HG02943 (cell line): ENCODE results near the gene GPR150.

Experiments used
- ATAC-seq: cut with Tn5 transposase; IDR thresholded peaks from one replicate; pipeline ENCODE4 v1.9.1; 2021; ENCODE audit warnings: mild to moderate bottlenecking, low read depth, moderate library complexity; ENCODE audit not compliant: unreplicated experiment

Gene GPR150

DNA sequence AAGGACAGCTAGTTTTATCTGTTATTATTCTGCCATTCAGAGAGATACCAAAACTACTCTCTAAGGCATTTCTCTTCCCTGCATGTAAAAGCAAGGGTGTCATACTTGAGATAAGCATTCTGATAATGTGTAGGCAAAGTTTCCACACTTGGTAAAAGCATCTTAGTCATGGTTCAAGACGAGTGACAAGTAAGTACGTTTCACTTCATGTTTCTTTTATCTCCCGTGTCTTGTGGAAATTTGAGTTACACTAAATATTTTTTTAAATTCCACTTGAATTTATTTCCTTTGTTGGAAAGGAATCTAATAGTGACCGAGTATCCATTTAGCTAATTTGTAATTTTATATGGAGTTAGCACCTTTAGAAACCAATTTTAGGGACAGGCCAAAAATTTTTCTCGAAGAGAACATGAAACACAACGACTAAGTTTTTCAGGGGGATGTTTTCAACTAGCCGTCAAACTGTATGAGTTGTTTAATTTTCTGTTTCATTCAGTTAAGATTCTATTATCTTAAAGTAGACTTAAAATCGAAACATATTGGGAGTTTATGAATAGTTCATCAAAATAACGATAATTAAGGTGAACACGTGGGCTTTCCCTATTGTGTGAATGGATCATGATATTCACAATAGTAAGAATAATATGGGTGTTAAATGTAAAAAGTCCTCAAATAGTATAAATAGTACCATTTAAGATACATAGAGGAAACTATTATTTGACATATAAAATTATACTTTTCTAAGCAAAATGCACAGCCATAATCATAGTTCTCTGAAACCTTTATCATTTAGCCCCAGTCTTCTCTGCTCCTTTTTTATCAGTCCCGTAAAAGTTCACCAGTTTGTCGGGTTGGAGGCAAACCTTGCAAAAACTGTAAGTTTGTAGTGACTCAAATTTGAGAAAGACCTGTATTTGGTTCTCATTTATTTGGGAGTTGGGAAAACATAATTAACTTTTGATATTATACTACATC, 28.3 kb downstream of the GPR150 start:
- no peak for ATAC-seq

DNA sequence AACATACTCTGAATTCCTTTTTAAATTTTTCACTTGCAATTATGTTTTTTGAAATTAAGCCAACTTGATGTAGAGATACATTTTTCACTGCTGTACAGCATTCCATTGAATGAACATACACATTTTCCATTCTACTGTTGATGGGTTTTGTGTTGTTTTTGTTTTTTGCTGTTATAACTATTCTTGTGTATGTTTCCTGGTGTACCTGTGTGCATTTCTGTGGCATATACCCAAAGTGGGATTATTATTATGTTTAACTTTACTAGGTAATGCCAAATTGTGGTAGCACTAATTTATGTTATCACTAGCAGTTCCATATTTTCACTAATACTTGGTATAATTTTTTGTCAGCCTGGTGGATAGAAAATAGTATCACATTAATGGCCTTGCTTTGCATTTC, 29.4 kb downstream of the GPR150 start:
- no peak for ATAC-seq

GRCh38 chr5:95649842-95650620, 30.1 kb downstream of the GPR150 start:
- ATAC-seq: no peak

DNA sequence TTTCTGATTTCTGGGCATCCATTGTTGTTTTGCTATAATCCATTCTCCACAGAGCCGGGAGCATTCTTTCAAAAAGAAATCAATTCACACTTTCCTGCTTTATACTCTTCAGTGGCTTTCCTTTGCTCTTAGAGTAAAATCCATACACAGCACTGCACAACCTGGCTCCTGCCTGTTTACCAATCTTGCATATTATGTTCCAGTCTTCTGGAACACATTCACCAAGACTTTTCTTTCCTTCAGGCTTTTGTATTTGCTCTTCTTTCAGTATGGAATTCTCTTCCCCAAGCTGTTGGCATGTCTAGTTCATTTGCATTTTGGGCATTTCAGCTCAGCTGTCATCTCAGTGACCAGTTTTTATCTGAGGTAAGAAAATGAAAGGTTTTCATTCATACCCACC, 33.0 kb downstream of the GPR150 start:
- no peak for ATAC-seq

GRCh38 chr5:95654196-95654595, 34.3 kb downstream of the GPR150 start:
- ATAC-seq: no peak

DNA sequence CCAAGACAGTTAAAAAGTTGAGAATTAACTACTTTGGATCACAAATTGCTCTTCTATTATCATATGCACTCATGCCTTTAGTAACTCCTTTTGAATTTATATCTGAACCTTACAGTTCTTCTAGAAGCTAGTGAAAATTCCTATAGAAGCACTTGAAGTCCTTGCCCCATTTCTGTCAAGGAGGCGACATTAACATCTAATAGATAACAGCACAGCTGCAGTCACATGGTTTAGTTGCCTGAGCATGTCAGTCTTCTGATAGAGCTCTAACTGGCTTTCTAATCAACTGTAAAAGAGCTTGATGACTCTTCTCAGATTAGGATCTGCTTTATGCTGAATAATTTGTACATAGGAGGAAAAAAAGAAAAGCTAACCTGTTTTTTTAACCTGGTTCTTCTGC, 35.7 kb downstream of the GPR150 start:
- ATAC-seq: no peak

DNA sequence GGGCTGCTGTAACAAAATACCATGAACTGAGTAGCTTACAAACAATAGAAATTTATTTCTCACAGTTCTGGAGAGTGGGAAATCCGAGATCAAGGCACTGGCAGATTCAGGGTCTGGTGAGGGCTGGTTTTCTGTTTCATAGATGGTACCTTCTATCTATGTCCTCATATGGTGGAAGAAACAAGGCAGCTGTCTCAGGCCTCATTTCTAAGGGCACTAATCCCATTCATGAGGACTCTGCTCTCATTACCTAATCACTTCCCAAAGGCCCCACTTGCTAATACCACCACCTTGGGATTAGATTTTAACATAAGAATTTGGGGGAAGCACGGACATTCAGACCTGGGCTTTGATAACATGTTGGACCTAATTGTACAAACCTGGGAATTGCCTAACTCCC, 40.2 kb downstream of the GPR150 start:
- ATAC-seq: no peak

GRCh38 chr5:95662946-95663345, 43.1 kb downstream of the GPR150 start:
- ATAC-seq: no peak

- no peak for ATAC-seq
Measured at GRCh38 chr5:95664204-95664786, 44.4 kb downstream of the GPR150 start.

GRCh38 chr5:95667061-95667618, 47.3 kb downstream of the GPR150 start:
- no peak for ATAC-seq

DNA sequence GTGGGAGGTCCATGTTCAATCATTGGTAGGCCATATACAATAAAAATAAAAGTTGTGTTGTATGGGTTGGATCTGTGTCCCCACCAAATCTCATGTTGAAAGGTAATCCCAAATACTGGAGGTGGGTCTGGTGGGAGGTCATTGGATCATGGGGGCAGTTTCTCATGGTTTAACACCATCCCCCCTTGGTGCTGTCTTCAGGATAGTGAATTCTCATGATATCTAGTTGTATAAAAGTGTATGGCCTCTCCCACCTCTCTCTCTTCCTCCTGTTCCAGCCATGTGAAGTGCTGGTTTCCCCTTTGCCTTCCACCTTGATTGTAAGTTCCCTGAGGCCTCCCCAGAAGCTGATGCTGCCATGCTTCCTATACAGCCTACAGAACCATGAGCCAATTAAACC, 47.8 kb downstream of the GPR150 start:
- ATAC-seq: no peak

DNA sequence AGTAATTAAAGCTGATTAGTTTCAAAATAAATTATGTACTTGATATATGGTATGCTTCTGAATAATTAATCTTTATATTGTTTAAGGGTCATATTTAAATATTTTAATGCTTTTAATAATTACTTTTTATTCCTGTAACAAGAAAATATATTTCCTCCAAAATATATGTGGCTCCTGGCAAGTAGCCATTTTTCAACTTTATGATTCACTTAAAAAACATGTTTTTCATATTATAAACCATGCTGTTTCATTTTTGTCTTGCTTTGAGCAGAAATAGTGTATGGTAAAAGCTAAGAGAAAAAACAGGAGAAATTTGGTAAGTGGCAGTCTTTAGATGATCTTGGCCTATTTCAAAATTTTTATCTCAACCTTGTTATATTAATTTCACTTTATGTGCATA, 48.3 kb downstream of the GPR150 start:
- no peak for ATAC-seq

- no peak for ATAC-seq
Measured at GRCh38 chr5:95668728-95669127, 48.8 kb downstream of the GPR150 start.

DNA sequence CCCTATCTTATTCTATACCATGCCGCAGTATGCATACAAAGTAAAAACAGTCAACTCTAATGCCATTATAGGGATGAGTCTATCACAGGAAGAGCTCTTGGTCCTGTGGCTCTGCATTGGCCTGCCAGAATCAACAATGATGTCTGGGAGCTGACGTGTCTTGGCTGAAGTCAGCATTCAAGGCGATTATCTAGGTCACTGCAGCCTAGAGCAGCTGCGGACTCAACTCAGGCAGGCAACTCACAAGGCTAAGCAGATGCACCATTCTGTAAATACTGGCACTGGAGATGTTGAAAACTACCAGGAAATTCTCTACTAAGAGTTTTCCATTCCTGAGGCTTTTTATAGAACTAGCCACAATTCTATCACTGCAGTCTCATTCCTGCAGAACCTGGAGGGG, 49.7 kb downstream of the GPR150 start:
- no peak for ATAC-seq

DNA sequence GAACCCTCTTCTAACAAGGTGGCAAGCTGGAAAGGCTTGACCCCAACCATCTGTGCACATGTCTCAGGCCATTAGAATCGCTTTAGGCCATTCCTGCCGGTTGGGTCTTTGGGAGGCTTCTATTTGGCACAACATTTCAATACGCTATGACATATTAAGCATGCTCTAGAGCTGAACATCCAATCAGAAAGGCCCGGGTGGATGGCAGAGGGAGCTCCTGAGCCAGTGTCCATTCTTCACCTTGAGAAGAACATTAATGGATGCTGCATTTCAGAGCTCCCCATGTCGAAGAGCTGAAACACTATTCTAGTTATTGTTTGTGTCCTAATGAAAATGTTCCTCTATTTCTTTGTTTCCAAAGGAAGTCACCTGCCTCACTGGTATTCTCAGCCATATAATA, 50.1 kb downstream of the GPR150 start:
- no peak for ATAC-seq

DNA sequence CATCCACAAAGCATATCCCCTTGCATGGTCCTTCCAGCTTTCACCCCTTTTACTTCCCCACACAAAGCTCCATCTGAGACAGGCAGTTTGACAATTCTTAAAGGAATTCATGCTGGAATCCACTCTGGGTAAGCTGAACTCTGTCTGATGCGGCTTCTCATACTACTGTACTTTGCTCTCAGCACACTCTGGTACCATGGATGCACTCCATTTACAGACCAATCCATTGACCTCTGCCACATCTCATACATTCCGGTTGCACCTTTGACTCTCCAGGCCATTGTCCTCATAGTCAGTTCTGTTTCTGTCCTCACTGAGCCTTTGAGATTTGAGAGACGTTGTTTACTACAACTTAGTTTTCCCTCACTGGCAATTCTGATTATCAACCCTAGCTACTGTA, 50.7 kb downstream of the GPR150 start:
- no peak for ATAC-seq
